ENCODE data around the gene NR3C1.

The NR3C1 gene

GRCh38 chr5:143241892-143242291 lies 161.6 kb downstream of the NR3C1 start:
- no peak overlapping the region for H3K4me3 ChIP-seq (ENCODE audit: insufficient read depth, low read depth, low read length, poor library complexity, severe bottlenecking)
- no peaks in the 10 kb centered on the region for H3K36me3 ChIP-seq (ENCODE audit: control insufficient read depth, insufficient read depth, low read length)
- no peak for DNase-seq
- H3K27me3 ChIP-seq (replicated peaks; ENCODE audit: control insufficient read depth, insufficient read depth, low read length, poor library complexity, severe bottlenecking), result no peaks in the 10 kb centered on the region
- no peak overlapping the region for H3K27ac ChIP-seq (ENCODE audit: insufficient read depth, low read length, poor library complexity, severe bottlenecking)
- H3K4me1 ChIP-seq (ENCODE audit: control insufficient read depth, insufficient read depth, low read length, poor library complexity, severe bottlenecking), result no peaks in the 10 kb centered on the region
- no peaks in the 10 kb centered on the region for H3K9me3 ChIP-seq (ENCODE audit: control insufficient read depth, low read length)

GRCh38 chr5:143239882-143240518 lies 163.5 kb downstream of the NR3C1 start:
- no peak overlapping the region for H3K27ac ChIP-seq (ENCODE audit: insufficient read depth, low read length, poor library complexity, severe bottlenecking)
- no peaks in the 10 kb centered on the region for H3K27me3 ChIP-seq (replicated peaks; ENCODE audit: control insufficient read depth, insufficient read depth, low read length, poor library complexity, severe bottlenecking)
- no peaks in the 10 kb centered on the region for H3K36me3 ChIP-seq (ENCODE audit: control insufficient read depth, insufficient read depth, low read length)
- H3K9me3 ChIP-seq (ENCODE audit: control insufficient read depth, low read length), result no peaks in the 10 kb centered on the region
- DNase-seq, result no peak
- no peaks in the 10 kb centered on the region for H3K4me1 ChIP-seq (ENCODE audit: control insufficient read depth, insufficient read depth, low read length, poor library complexity, severe bottlenecking)
- no peak overlapping the region for H3K4me3 ChIP-seq (ENCODE audit: insufficient read depth, low read depth, low read length, poor library complexity, severe bottlenecking)

GRCh38 chr5:143238620-143239019 lies 164.9 kb downstream of the NR3C1 start:
- DNase-seq, result no peak
- H3K9me3 ChIP-seq (ENCODE audit: control insufficient read depth, low read length), result no peaks in the 10 kb centered on the region
- no peak overlapping the region for H3K4me3 ChIP-seq (ENCODE audit: insufficient read depth, low read depth, low read length, poor library complexity, severe bottlenecking)
- no peaks in the 10 kb centered on the region for H3K27me3 ChIP-seq (replicated peaks; ENCODE audit: control insufficient read depth, insufficient read depth, low read length, poor library complexity, severe bottlenecking)
- no peak overlapping the region for H3K27ac ChIP-seq (ENCODE audit: insufficient read depth, low read length, poor library complexity, severe bottlenecking)
- no peaks in the 10 kb centered on the region for H3K36me3 ChIP-seq (ENCODE audit: control insufficient read depth, insufficient read depth, low read length)
- no peaks in the 10 kb centered on the region for H3K4me1 ChIP-seq (ENCODE audit: control insufficient read depth, insufficient read depth, low read length, poor library complexity, severe bottlenecking)

GRCh38 chr5:143237664-143238063 lies 165.8 kb downstream of the NR3C1 start:
- no peaks in the 10 kb centered on the region for H3K36me3 ChIP-seq (ENCODE audit: control insufficient read depth, insufficient read depth, low read length)
- no peak overlapping the region for H3K4me3 ChIP-seq (ENCODE audit: insufficient read depth, low read depth, low read length, poor library complexity, severe bottlenecking)
- H3K27ac ChIP-seq (ENCODE audit: insufficient read depth, low read length, poor library complexity, severe bottlenecking), result no peak overlapping the region
- no peak for DNase-seq
- H3K9me3 ChIP-seq (ENCODE audit: control insufficient read depth, low read length), result no peaks in the 10 kb centered on the region
- H3K4me1 ChIP-seq (ENCODE audit: control insufficient read depth, insufficient read depth, low read length, poor library complexity, severe bottlenecking), result no peaks in the 10 kb centered on the region
- H3K27me3 ChIP-seq (replicated peaks; ENCODE audit: control insufficient read depth, insufficient read depth, low read length, poor library complexity, severe bottlenecking), result no peaks in the 10 kb centered on the region

GRCh38 chr5:143236682-143237081 lies 166.8 kb downstream of the NR3C1 start:
- no peak for DNase-seq
- Histone ChIP-seq H3K4me1 (ENCODE audit: control insufficient read depth, insufficient read depth, low read length, poor library complexity, severe bottlenecking) (no peaks in the 10 kb centered on the region), H3K27ac (ENCODE audit: insufficient read depth, low read length, poor library complexity, severe bottlenecking) (no peak overlapping the region), H3K36me3 (ENCODE audit: control insufficient read depth, insufficient read depth, low read length) (no peaks in the 10 kb centered on the region), H3K27me3 (replicated peaks; ENCODE audit: control insufficient read depth, insufficient read depth, low read length, poor library complexity, severe bottlenecking) (no peaks in the 10 kb centered on the region), H3K9me3 (ENCODE audit: control insufficient read depth, low read length) (no peaks in the 10 kb centered on the region), H3K4me3 (ENCODE audit: insufficient read depth, low read depth, low read length, poor library complexity, severe bottlenecking) (no peak overlapping the region)

- Histone ChIP-seq H3K4me1 (ENCODE audit: control insufficient read depth, insufficient read depth, low read length, poor library complexity, severe bottlenecking) (no peaks in the 10 kb centered on the region), H3K27me3 (replicated peaks; ENCODE audit: control insufficient read depth, insufficient read depth, low read length, poor library complexity, severe bottlenecking) (no peaks in the 10 kb centered on the region), H3K4me3 (ENCODE audit: insufficient read depth, low read depth, low read length, poor library complexity, severe bottlenecking) (no peak overlapping the region), H3K36me3 (ENCODE audit: control insufficient read depth, insufficient read depth, low read length) (no peaks in the 10 kb centered on the region), H3K27ac (ENCODE audit: insufficient read depth, low read length, poor library complexity, severe bottlenecking) (no peak overlapping the region), H3K9me3 (ENCODE audit: control insufficient read depth, low read length) (no peaks in the 10 kb centered on the region)
- DNase-seq, result no peak
Observed at GRCh38 chr5:143235423-143235822, 168.1 kb downstream of the NR3C1 start.

GRCh38 chr5:143234162-143234842 lies 169.2 kb downstream of the NR3C1 start:
- Histone ChIP-seq H3K4me3 (ENCODE audit: insufficient read depth, low read depth, low read length, poor library complexity, severe bottlenecking) (no peak overlapping the region), H3K36me3 (ENCODE audit: control insufficient read depth, insufficient read depth, low read length) (no peaks in the 10 kb centered on the region), H3K27ac (ENCODE audit: insufficient read depth, low read length, poor library complexity, severe bottlenecking) (no peak overlapping the region), H3K4me1 (ENCODE audit: control insufficient read depth, insufficient read depth, low read length, poor library complexity, severe bottlenecking) (peaks cover 10% of the 10 kb centered on the region), H3K27me3 (replicated peaks; ENCODE audit: control insufficient read depth, insufficient read depth, low read length, poor library complexity, severe bottlenecking) (no peaks in the 10 kb centered on the region), H3K9me3 (ENCODE audit: control insufficient read depth, low read length) (no peaks in the 10 kb centered on the region)
- DNase-seq, result no peak

- Histone ChIP-seq H3K27me3 (replicated peaks; ENCODE audit: control insufficient read depth, insufficient read depth, low read length, poor library complexity, severe bottlenecking) (no peaks in the 10 kb centered on the region), H3K27ac (ENCODE audit: insufficient read depth, low read length, poor library complexity, severe bottlenecking) (no peak overlapping the region), H3K36me3 (ENCODE audit: control insufficient read depth, insufficient read depth, low read length) (no peaks in the 10 kb centered on the region), H3K4me3 (ENCODE audit: insufficient read depth, low read depth, low read length, poor library complexity, severe bottlenecking) (no peak overlapping the region), H3K4me1 (ENCODE audit: control insufficient read depth, insufficient read depth, low read length, poor library complexity, severe bottlenecking) (peaks cover 15% of the 10 kb centered on the region), H3K9me3 (ENCODE audit: control insufficient read depth, low read length) (no peaks in the 10 kb centered on the region)
- no peak for DNase-seq
Observed at GRCh38 chr5:143233031-143233430, 170.5 kb downstream of the NR3C1 start.

- Histone ChIP-seq H3K4me3 (ENCODE audit: insufficient read depth, low read depth, low read length, poor library complexity, severe bottlenecking) (no peak overlapping the region), H3K9me3 (ENCODE audit: control insufficient read depth, low read length) (no peaks in the 10 kb centered on the region), H3K36me3 (ENCODE audit: control insufficient read depth, insufficient read depth, low read length) (no peaks in the 10 kb centered on the region), H3K27me3 (replicated peaks; ENCODE audit: control insufficient read depth, insufficient read depth, low read length, poor library complexity, severe bottlenecking) (no peaks in the 10 kb centered on the region), H3K27ac (ENCODE audit: insufficient read depth, low read length, poor library complexity, severe bottlenecking) (no peak overlapping the region), H3K4me1 (ENCODE audit: control insufficient read depth, insufficient read depth, low read length, poor library complexity, severe bottlenecking) (peaks cover 15% of the 10 kb centered on the region)
- DNase-seq, result no peak
Observed at GRCh38 chr5:143231973-143232812, 171.3 kb downstream of the NR3C1 start.

GRCh38 chr5:143231416-143231815 lies 172.1 kb downstream of the NR3C1 start:
- Histone ChIP-seq H3K4me3 (ENCODE audit: insufficient read depth, low read depth, low read length, poor library complexity, severe bottlenecking) (no peak overlapping the region), H3K27me3 (replicated peaks; ENCODE audit: control insufficient read depth, insufficient read depth, low read length, poor library complexity, severe bottlenecking) (no peaks in the 10 kb centered on the region), H3K27ac (ENCODE audit: insufficient read depth, low read length, poor library complexity, severe bottlenecking) (no peak overlapping the region), H3K9me3 (ENCODE audit: control insufficient read depth, low read length) (no peaks in the 10 kb centered on the region), H3K36me3 (ENCODE audit: control insufficient read depth, insufficient read depth, low read length) (no peaks in the 10 kb centered on the region), H3K4me1 (ENCODE audit: control insufficient read depth, insufficient read depth, low read length, poor library complexity, severe bottlenecking) (peaks cover 15% of the 10 kb centered on the region)
- DNase-seq, result no peak
